Endothelial cell of umbilical vein (primary cell): ENCODE data around the gene DLL4. TPM values are rescaled to one million over a fixed set of nuclear protein-coding genes. Genes with fewer than 3 reads are reported as not detected.

ENCODE experiments used
- BruUV-seq: library from RNA; stranded (reverse); fragments of 400-500 nt; replicated peaks from 2 replicates; lab custom pipeline; 2021; lab: Mats Ljungman, UMichigan
- CTCF ChIA-PET: fragments of 300-600, 350-600 bp; sonication (Branson Sonifier 250); formaldehyde crosslinking; loops from one replicate; lab custom pipeline; 2021; ENCODE audit warnings: antibody characterized with exemption, inconsistent platforms; lab: Charles Lee
- POLR2A ChIA-PET: fragments of 300-600, 350-600 bp; sonication (Branson Sonifier 250); formaldehyde crosslinking; loops from one replicate; lab custom pipeline; 2021; ENCODE audit warnings: antibody characterized with exemption, inconsistent platforms; lab: Charles Lee
- DNase-seq: peaks from one replicate; pipeline ENCODE4 v3.0.0-alpha.2; 2011; ENCODE audit warnings: low read depth, low spot score
- FAIRE-seq: peaks from 2 replicates; lab custom pipeline; 2011; peaks lifted over from hg19 to GRCh38; lab: Jason Lieb, UNC
- H2AFZ ChIP-seq: 2 replicates; pipeline ENCODE4 v1.6.0; 2012; ENCODE audit warnings: low read depth, low read length, control low read depth, inconsistent platforms
- H3K27ac ChIP-seq: 2 replicates; pipeline ENCODE4 v1.5.1; 2011; ENCODE audit warnings: low read depth, mild to moderate bottlenecking, control low read depth, low read length, moderate library complexity; ENCODE audit not compliant: insufficient read depth
- H3K27me3 ChIP-seq, 2 experiments: 2 replicates each; pipeline versions ENCODE4 v1.6.0 to v1.6.1; 2011; ENCODE audit warnings: low read length in 2 of 2, mixed read lengths in 1 of 2; ENCODE audit not compliant: control insufficient read depth in 2 of 2, insufficient read depth in 2 of 2
- H3K36me3 ChIP-seq, 2 experiments: 2 replicates in 1 of 2; 3 replicates in 1 of 2; pipeline ENCODE4 v1.5.1; 2011; ENCODE audit warnings: low read length in 2 of 2, mild to moderate bottlenecking in 1 of 2, moderate library complexity in 1 of 2; ENCODE audit not compliant: control insufficient read depth in 2 of 2, insufficient read depth in 2 of 2; ENCODE audit errors: extremely low read depth in 1 of 2
- H3K4me1 ChIP-seq: 3 replicates; pipeline ENCODE4 v1.5.1; 2011; ENCODE audit warnings: mild to moderate bottlenecking, low read length; ENCODE audit not compliant: control insufficient read depth, insufficient read depth; ENCODE audit errors: extremely low read depth
- H3K4me2 ChIP-seq: 2 replicates; pipeline ENCODE4 v1.6.1; 2011; ENCODE audit warnings: low read length, control low read depth, mixed read lengths; ENCODE audit not compliant: insufficient read depth
- H3K4me3 ChIP-seq, 3 experiments: fragments of 200-600 bp in 1 of 3; sonication (generic), shearing (Covaris generic) in 1 of 3; replicated peaks in 1 of 3; 2 replicates each; pipeline ENCODE4 v1.5.1; 2011 to 2016; ENCODE audit warnings: control low read depth in 3 of 3, low read length in 3 of 3, mild to moderate bottlenecking in 2 of 3, inconsistent platforms in 1 of 3, low read depth in 1 of 3, moderate library complexity in 1 of 3; ENCODE audit not compliant: insufficient read depth in 1 of 3
- H3K79me2 ChIP-seq: 2 replicates; pipeline ENCODE4 v1.6.0; 2012; ENCODE audit warnings: low read length, inconsistent platforms; ENCODE audit not compliant: control insufficient read depth, insufficient read depth
- H3K9ac ChIP-seq: replicated peaks from 2 replicates; pipeline ENCODE3; 2011; ENCODE audit warnings: low read length, control low read depth; ENCODE audit not compliant: insufficient read depth; ENCODE audit errors: extremely low read depth
- H3K9me1 ChIP-seq: replicated peaks from 3 replicates; pipeline ENCODE4 v1.6.0; 2011; ENCODE audit warnings: mild to moderate bottlenecking, low read length; ENCODE audit not compliant: control insufficient read depth, insufficient read depth; ENCODE audit errors: extremely low read depth
- H3K9me3 ChIP-seq: replicated peaks from 2 replicates; pipeline ENCODE4 v1.5.1; 2012; ENCODE audit warnings: low read length, inconsistent platforms; ENCODE audit not compliant: control insufficient read depth, insufficient read depth
- H4K20me1 ChIP-seq: replicated peaks from 2 replicates; pipeline ENCODE3; 2011; ENCODE audit warnings: mild to moderate bottlenecking, low read length; ENCODE audit not compliant: control insufficient read depth, insufficient read depth; ENCODE audit errors: extremely low read depth
- EZH2 ChIP-seq: IDR thresholded peaks from 2 replicates; pipeline ENCODE4 v1.6.1; 2012; ENCODE audit warnings: borderline replicate concordance, low read depth, mild to moderate bottlenecking, moderate library complexity, low read length, inconsistent platforms; ENCODE audit not compliant: severe bottlenecking
- FOS ChIP-seq: IDR thresholded peaks from 2 replicates; pipeline ENCODE4 v1.6.1; 2011; ENCODE audit warnings: mild to moderate bottlenecking, low read length, moderate library complexity, borderline replicate concordance; ENCODE audit not compliant: insufficient read depth
- GATA2 ChIP-seq: IDR thresholded peaks from 2 replicates; pipeline ENCODE4 v1.7.0; 2011; ENCODE audit warnings: low read depth, mild to moderate bottlenecking, moderate library complexity, mixed read lengths, low read length; ENCODE audit not compliant: insufficient read length, insufficient read depth
- JUN ChIP-seq: IDR thresholded peaks from 2 replicates; pipeline ENCODE4 v1.6.1; 2011; ENCODE audit warnings: borderline replicate concordance, low read depth; ENCODE audit not compliant: insufficient read length, insufficient read depth
- MAX ChIP-seq: IDR thresholded peaks from 2 replicates; pipeline ENCODE4 v1.6.1; 2011; ENCODE audit not compliant: insufficient read depth, insufficient read length
- MYC ChIP-seq: IDR thresholded peaks from one replicate; pipeline ENCODE4 v1.6.1; 2011; ENCODE audit warnings: mild to moderate bottlenecking, low read depth, low read length
- POLR2A ChIP-seq: IDR thresholded peaks from 2 replicates; pipeline ENCODE4 v1.6.1; 2012; ENCODE audit warnings: low read depth, mild to moderate bottlenecking, control low read depth, low read length
- POLR2AphosphoS5 ChIP-seq: IDR thresholded peaks from 2 replicates; pipeline ENCODE4 v1.6.1; 2012; ENCODE audit warnings: low read depth, mild to moderate bottlenecking, control low read depth, low read length, moderate library complexity; ENCODE audit not compliant: insufficient read depth
- dilution Hi-C: fragments of 300-500 bp; cut with MboI; formaldehyde crosslinking; loops from one replicate; pipeline ENCODE4 v1.15.0; 2019; ENCODE audit warnings: low sequenced_read_pairs; ENCODE audit not compliant: extremely low pct_ligation_motif_present
- intact Hi-C: fragments of 100-400 bp; cut with micrococcal nuclease; formaldehyde crosslinking; loops from one replicate; pipeline ENCODE4 v1.10.0; 2022
- polyA plus RNA-seq, 4 experiments: library from polyadenylated mRNA; depleted of rRNA in 3 of 4; stranded (reverse) in 3 of 4; unstranded in 1 of 4; fragments of >200 nt; gene quantifications; 2 replicates each; pipeline versions ENCODE4 v1.2.1 to v1.2.3, GENCODE V29; 2011 to 2012; ENCODE audit warnings: missing spikeins in 1 of 4
- total RNA-seq: library from RNA; stranded (reverse); gene quantifications from 2 replicates; pipeline ENCODE4 v1.2.3, GENCODE V29; 2021
- TF ChIP-seq, protein P1 (sequence below), 2 donors: IDR thresholded peaks; 1 replicate in 1 of 2; 2 replicates in 1 of 2; pipeline ENCODE4 v1.5.1; 2011; ENCODE audit warnings: low read length in 2 of 2, mild to moderate bottlenecking in 2 of 2, moderate library complexity in 2 of 2, control low read depth in 1 of 2, inconsistent platforms in 1 of 2, low read depth in 1 of 2; ENCODE audit not compliant: insufficient read depth in 1 of 2; ENCODE audit errors: extremely low read depth in 1 of 2

DLL4 gene
- total and polyA plus RNA-seq, 2 donors (not counting 3 experiments of a cell fraction or from before 2014, with no cell fraction given): 55.2 to 57.8 TPM

- DNase-seq: no peak
- intact Hi-C loops (no loop called here), dilution Hi-C loops (no loop called here)
- Histone ChIP-seq H3K36me3 (peaks cover 0 to 37% of the 10 kb centered on the region in 2 experiments), H3K4me3 (no peak overlapping the region), H3K9ac (no peak overlapping the region), H3K27ac (no peak overlapping the region), H3K4me1 (peaks cover 19% of the 10 kb centered on the region), H3K4me2 (no peak overlapping the region), H3K9me3 (no peaks in the 10 kb centered on the region), H4K20me1 (no peaks in the 10 kb centered on the region), H2AFZ (no peak overlapping the region), H3K9me1 (no peaks in the 10 kb centered on the region), H3K79me2 (no peaks in the 10 kb centered on the region), H3K27me3 (peaks cover 6 to 9% of the 10 kb centered on the region in 2 experiments)
- TF ChIP-seq MAX: no peak
- no peak for TF ChIP-seq FOS
- TF ChIP-seq POLR2A: no peak
- TF ChIP-seq POLR2AphosphoS5: no peak
- TF ChIP-seq JUN: no peak
- no peak for TF ChIP-seq GATA2
- TF ChIP-seq EZH2: no peak
- TF ChIP-seq, protein P1, sequence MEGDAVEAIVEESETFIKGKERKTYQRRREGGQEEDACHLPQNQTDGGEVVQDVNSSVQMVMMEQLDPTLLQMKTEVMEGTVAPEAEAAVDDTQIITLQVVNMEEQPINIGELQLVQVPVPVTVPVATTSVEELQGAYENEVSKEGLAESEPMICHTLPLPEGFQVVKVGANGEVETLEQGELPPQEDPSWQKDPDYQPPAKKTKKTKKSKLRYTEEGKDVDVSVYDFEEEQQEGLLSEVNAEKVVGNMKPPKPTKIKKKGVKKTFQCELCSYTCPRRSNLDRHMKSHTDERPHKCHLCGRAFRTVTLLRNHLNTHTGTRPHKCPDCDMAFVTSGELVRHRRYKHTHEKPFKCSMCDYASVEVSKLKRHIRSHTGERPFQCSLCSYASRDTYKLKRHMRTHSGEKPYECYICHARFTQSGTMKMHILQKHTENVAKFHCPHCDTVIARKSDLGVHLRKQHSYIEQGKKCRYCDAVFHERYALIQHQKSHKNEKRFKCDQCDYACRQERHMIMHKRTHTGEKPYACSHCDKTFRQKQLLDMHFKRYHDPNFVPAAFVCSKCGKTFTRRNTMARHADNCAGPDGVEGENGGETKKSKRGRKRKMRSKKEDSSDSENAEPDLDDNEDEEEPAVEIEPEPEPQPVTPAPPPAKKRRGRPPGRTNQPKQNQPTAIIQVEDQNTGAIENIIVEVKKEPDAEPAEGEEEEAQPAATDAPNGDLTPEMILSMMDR (IDR thresholded peaks at IDR 0.05; ENCODE audit: extremely low read depth in 1 of 2, insufficient read depth in 1 of 2, low read depth in 1 of 2, low read length in 2 of 2): no peak
- TF ChIP-seq MYC: no peak
- no peak for FAIRE-seq
- no TSS peak for BruUV-seq
- ChIA-PET POLR2A (interaction anchor here (1.1 to 4.2 kb wide), 2 partner anchors 17 to 26 kb away, joined by 3 to 79 read pairs; no protein-coding TSS in a partner anchor), CTCF (interaction anchor here (2.1 to 12.4 kb wide), 4 partner anchors 9 to 88 kb away, joined by 10 to 260 read pairs (median 132); partner anchors contain the start of gene VPS18)
Observed at GRCh38 chr15:40932156-40932555, 3.0 kb downstream of the DLL4 start.
